SU-DHL-6 (cell line): ENCODE results near the gene SEC16A.

Experiments
- EZH2phosphoT487 ChIP-seq: fragments of 200-600 bp; sonication (generic), shearing (Covaris generic); conservative IDR thresholded peaks from 2 replicates; pipeline ENCODE4 v1.6.1; 2018; ENCODE audit warnings: mild to moderate bottlenecking, antibody characterized with exemption, low read length, moderate library complexity, mixed read lengths
- TF ChIP-seq, protein P1 (sequence below): fragments of 200-600 bp; sonication (generic); IDR thresholded peaks from one replicate; pipeline ENCODE4 v1.5.1; 2017; ENCODE audit warnings: antibody characterized with exemption, mild to moderate bottlenecking, low read length, moderate library complexity; ENCODE audit not compliant: insufficient read depth, poor library complexity, severe bottlenecking

DNA sequence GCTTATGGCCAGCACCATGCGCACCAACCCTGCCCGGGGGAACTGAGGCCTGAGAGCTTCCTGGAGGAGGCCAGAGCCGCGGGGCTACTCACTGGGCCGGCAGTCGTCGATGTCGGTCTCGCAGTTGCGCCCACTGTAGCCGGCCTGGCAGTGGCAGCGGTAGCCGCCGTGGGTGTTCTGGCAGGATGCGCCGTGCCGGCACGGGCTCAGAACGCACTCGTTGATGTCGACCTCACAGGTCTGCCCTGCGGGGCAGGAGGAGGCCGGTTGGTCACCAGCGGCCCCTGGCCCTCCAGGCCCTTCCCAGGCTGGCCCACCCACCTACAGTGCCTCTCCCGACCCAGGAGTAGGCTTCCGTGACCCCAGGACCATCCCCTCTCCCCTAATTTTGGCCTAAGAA lies 27.7 kb upstream of the SEC16A start:
- TF ChIP-seq, protein P1, sequence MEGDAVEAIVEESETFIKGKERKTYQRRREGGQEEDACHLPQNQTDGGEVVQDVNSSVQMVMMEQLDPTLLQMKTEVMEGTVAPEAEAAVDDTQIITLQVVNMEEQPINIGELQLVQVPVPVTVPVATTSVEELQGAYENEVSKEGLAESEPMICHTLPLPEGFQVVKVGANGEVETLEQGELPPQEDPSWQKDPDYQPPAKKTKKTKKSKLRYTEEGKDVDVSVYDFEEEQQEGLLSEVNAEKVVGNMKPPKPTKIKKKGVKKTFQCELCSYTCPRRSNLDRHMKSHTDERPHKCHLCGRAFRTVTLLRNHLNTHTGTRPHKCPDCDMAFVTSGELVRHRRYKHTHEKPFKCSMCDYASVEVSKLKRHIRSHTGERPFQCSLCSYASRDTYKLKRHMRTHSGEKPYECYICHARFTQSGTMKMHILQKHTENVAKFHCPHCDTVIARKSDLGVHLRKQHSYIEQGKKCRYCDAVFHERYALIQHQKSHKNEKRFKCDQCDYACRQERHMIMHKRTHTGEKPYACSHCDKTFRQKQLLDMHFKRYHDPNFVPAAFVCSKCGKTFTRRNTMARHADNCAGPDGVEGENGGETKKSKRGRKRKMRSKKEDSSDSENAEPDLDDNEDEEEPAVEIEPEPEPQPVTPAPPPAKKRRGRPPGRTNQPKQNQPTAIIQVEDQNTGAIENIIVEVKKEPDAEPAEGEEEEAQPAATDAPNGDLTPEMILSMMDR, result no peak
- TF ChIP-seq EZH2phosphoT487, result no peak
